ENCODE measurements around the gene SHROOM2. TPM values are rescaled to one million over a fixed set of nuclear protein-coding genes. Genes with fewer than 3 reads are reported as not detected.
"Not testable (repeated sequence)": the region's sequence is repeated elsewhere in the genome, so short reads cannot be mapped to it uniquely, and the experiment has no call there.

The SHROOM2 gene
- total RNA-seq, 1 donor from 2014 or later, result not detected

DNA sequence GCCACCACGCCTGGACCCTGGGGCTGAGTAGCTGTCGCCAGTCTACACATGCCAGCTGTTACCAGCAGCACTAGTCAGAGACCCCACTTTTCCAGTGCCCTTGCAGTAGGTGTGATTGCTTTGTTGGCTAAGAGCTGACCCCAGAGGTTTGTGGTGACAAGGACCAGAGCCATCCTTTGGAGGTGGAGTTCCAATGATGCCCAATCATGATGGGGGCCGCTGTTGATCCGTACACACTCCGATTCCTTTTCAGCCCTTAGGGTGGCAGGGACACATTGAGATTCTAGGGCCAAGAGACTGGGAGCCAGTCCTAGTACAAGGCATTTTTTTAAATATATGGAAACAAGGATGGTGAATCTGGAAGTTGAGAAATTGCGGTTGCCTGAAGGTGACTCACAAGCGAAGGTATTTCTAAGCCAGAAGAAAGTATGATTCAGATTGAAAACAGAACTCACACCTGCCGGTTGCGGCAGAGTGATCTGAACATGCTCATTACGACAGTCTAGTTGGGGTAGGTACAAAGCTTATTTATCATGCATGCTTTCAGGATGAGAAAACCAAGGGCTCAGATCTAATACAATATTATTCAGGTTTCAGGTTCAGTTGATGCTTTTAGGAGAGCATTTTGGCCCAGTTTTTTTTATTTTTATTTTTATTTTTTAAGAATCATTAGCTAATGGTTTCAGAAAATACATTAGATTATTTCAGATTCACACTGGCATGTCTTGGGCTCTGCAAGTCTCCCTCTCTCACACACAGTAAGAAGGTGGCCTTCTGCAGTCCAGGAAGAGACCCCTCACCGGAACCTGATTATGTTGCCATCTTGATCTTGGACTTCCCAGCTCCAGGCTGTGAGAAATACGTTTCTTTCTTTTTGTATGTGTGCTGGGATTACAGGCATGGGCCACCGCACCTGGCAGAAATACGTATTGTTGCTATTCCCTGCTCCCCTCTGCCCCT is 43.4 kb downstream of the SHROOM2 start:
- intact Hi-C loops (cut with micrococcal nuclease), result no loop called here

DNA sequence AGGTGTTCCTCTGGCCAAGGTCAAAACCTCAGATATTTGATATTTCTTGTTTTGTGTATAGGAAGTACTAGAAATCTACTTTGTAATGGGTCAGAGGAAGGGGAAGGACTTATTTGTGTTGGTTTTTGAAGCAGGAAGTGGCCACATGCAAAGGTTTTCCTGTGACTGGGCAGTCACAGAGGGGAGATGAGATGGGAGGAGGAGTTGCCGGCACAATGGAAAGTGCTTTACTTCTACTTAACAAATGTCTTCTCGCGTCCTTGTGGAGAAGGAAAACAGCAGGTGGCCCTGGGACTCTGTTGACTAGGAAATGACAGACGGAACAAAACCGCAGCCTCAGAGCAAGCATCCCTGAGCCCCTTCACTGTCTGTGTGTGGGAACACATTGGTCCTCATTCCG is 46.6 kb downstream of the SHROOM2 start:
- intact Hi-C loops (cut with micrococcal nuclease), result no loop called here

DNA sequence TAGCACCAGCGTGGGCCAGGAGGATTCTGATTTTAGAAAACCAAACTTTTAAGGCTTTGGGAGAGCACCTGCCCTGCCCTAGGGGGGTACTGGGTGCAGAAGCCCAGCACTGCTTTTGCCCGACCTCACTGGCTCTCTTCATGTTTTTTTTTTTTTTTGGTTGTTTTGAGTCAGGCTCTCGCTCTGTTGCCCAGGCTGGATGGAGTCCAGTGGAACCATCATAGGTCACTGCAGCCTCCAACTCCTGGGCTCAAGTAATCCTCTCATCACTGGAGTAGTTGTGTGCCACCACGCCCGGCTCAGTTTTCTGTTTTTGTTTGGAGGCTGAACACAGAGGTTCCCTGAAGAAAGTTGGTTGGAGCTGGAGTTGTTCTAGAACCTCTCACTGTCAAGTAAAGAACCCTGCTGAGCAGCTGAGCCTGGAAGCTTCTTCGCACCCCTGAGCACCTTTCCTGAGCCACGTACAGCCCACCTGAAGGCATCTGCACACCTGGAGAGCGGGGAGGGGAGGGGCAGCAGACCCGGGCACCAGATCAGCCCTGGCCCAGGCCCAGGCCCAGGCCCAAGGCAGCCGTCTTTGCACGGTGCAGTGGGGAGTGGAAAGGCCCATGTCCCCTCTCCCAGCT is 49.5 kb downstream of the SHROOM2 start:
- intact Hi-C loops (cut with micrococcal nuclease), result no loop called here

DNA sequence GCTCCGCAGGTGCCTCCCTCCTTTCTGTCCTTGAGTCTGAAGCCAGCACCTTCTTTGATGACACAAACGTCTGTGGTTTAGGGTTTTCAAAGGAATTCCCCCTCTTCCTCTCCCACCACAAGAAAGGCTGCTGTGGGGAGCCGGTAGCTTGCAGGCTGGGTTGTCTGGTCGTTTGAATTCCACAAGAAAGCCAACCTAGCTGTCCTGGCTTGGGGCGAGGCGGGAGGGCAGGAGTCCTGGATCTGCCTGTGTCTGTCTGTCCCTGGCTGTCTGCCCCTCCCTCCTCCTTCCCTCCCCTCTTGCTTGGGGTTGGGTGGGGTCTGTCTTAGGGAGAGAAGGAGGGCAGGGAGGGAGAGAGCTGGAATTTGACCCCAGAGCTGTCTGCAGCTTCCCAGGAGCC is 56.3 kb downstream of the SHROOM2 start:
- intact Hi-C loops (cut with micrococcal nuclease), result no loop called here

DNA sequence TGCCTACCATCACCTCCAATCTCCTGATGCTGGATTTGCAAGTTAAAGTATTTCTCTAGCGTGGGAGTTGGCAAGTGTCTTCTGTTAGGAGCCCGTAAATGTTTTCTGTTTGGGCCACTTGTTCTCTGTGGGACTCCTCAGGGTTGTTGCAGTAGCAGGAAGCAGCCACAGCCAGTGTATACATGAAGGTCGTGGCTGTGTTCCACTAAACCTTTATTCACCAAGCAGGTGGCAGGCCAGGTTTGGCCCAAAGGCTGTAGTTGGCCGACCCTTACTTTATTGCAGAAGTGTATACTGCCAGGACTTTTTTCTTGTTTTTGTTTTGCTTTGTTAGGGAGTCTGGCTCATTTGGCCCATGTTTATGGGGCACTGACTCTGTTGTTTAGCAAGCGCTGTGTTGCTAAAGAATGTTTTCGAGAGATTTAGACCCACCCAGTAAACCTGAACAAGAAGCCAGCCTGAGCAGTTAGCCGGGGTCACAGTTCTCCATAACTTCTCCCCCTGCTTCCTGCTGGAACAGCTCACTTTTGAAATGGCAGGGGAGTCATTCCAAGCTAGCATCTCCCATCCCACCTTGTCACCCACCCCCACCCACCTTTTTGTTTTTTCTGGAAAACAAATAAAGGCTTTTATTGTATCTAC is 58.8 kb downstream of the SHROOM2 start:
- intact Hi-C loops (cut with micrococcal nuclease), result no loop called here

DNA sequence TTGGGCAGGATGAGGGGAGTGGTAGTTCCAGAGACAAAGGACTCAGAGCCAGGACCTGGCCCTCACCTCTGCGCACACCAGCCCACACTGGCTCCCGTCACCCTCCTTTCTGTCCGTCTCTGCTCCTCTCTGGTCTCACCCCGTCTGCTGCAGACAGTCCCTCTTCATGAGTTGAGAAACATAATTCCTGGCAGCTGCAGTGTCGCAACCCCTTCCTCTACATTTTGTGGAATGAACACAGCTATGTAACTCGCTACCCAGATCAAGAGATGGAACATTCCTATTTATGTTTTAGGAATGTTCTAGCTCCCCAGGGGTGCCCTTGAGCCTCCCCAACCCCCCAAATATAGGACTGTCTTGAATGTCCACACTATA is 59.3 kb downstream of the SHROOM2 start:
- intact Hi-C loops (cut with micrococcal nuclease), result no loop called here

DNA sequence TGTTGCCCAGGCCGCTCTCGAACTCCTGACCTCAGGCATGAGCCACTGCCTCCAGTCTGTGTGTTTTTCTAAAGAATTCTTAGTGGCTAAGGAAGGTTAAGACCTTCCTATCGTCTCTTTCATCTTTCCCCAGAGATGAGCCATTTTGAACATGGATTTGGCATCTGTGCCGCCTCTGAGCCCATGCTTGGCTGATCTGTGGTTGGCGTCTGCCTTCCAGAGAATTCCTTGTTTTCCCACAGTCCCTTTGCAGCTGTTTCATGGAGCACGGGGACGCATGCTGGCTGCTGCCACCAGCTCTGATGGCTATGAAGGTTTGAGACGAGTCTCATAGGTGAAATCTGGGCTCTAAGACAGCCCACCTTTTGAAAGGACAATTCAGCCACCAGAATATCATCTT is 60.4 kb downstream of the SHROOM2 start:
- intact Hi-C loops (cut with micrococcal nuclease), result no loop called here

DNA sequence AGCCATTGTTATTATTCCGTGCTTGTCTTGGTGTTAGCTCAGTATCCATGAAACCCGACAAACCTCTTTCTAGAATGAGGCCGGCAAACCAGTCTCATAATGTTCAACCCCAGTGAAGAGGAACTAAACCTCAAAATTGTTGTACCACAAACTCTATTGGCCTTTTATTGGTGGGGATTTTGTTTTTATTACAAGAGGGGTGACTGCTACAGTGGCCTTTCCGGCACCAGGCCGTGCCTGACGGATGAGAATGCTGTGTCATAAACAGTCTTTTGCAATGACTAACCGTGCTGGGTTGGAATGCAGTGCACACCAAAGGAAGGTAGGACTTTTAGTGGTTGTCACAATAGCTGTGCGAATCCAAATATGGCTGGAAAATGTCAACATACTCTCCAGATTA is 60.8 kb downstream of the SHROOM2 start:
- intact Hi-C loops (cut with micrococcal nuclease), result no loop called here

DNA sequence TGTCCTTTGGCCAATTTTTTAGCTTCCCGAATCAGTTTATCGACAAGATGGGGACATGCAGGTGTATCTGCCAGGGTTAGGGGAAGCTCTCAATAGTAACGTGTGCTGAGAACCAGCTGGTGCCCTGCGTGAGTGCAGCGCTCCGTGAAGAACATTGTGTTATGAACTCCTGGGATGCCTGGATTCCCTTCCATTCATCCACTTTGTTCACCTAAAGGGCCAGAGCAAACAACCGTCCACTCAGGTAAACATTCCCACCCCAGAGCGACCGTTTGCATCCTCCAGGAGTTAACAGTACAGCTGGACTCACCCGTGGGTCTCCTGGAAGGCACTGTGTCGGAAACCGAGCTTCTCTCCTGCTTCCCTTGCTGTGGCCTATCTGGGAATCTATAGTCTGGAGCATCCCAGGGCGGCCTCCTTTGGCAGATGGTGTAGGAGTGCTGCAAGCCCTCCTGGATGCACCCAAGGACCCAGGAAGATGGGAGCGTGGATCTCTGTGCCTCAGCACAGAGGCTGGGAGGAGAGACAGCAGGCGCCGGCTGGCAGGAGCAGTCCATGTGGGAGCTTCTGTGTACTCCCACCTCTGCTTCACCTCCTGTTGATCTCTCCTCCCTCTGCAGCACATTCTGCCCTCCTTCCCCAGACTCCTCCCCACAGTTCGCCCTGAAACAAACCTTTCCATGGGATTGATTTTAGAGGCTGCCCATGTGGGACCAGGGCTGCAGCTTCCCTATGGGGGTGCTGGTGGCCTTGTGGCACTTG is 62.7 kb downstream of the SHROOM2 start:
- intact Hi-C loops (cut with micrococcal nuclease), result no loop called here

DNA sequence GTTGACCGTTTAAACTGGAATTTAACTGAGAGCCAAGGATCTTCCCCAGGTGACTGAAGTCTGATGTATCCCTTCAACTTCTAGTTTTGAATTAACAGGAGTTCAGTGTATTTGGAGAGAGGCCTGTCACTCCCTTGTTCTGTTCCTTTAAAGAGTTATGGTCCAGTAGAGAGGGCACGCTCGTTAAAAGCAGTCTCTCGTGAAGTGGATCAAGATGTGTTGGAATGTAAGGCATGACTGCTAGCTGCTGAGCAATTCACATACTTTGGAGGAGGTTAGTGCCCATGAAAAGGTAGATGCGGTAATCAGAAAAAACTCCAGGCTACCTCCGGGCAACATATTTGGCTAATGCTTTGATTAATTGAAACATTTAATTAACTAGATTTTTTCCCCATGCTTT is 65.7 kb downstream of the SHROOM2 start:
- intact Hi-C loops (cut with micrococcal nuclease), result no loop called here

DNA sequence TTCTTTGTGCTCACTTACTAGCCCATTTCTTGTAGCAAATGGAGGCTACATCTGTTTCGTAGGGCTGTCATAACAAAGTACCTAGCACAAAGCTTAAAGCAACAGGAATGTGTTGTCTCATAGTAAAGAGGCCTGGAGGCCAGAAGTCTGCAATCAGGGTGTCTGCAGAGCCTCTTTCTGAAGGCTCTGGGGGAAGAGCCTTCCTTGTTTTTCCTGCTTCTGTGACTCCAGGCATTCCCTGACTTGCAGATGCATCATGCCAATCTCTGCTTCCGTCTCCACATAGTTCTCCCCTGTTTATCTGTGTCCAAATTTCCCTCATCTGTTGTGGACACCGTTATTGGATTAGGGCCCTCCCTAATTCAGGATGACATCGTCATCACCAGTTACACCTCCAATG is 67.1 kb downstream of the SHROOM2 start:
- intact Hi-C loops (cut with micrococcal nuclease), result no loop called here

DNA sequence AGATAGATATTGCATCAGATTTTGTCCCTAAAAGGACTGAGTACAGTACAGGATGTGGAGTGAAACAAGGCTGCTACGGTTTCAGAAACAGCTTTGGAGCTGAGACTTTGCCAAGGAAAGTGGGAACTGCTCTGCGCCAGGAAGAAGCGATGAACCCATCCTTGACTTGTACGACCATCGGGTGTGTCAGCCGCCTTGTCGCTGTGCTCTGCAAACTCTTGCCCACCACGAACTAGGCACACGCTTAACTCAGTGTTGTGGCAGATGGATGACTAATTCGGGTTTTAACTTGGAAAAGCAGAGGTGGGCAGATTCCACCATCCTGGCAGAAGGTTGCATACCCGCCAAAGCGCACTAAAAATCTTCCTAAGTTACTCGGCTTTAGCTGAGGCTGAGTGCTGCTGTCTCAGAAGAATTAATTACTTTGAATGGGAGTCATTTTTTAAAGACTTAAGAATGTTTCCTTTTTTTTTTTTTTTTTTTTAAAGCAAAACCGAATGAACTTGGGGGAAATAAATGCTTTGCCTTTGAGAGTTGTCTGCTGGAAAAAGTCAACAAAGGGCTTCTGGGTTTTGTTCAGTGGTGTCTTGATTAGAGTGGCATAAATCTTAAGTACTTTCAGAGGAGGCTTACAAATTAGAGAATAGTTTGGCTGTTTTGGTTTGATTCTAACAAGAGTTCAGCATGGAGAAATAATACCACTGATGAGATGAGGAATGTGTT is 69.5 kb downstream of the SHROOM2 start:
- intact Hi-C loops (cut with micrococcal nuclease), result no loop called here

DNA sequence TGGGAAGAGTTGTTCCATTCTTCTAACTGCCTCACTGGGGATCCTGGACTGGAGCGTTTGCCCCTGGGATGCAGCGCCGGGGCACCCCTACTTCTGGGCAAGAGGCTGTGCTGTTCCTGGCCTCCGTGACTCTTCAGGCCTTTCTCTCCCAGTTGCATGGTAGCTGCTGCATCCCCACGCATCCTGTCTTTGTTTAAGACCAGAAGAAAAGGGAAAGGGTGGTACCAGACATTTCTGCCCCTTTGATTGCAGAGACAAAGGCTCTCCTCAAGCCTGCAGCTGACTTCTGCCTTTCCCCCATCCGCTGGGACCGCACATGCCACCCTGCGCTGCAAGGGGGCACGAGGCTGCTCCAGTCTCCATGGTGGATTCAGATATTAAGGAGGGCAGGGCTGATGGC is 70.4 kb downstream of the SHROOM2 start:
- intact Hi-C loops (cut with micrococcal nuclease), result no loop called here

DNA sequence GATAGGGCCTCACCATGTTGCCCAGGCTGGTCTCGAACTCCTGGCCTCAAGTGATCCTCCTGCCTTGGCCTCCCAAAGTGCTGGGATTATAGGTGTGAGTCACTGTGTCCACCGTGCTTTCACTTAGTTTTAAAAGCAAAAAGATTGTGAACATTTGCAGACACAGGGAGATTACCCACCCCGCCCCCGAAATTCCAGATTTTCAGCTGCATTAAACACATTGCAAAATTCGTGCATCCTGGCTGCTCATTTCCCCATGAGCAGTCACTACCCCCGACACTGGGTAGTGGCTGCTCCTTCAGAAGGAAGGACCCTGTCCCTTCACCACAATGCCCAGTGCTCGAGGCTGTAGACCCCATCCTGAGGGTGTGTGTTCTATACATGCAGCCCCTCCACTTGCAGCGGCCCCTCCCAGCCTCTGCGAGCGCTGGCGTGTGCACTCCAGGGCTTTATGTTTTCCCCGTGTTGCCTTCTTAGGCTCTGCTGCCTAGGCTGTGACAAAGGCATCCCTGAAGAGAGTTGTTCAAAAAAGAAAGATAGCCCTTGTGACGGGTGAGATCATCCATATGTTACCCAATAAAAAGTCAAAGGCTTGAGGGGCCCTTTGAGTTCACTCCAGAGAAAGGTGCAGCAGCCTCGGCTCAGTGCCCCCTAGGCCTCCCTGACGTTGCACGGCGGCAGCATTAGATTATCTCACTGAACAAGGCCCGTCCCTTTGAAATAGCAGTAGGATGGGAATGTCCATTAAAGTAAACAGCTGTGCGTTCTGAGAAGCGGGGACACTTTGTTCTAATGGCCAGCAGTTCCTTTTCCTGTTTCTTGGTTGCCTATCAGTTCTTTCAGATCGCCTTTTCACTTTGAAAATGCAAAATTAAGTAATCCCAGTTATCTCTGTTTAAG is 71.6 kb downstream of the SHROOM2 start:
- intact Hi-C loops (cut with micrococcal nuclease), result no loop called here

DNA sequence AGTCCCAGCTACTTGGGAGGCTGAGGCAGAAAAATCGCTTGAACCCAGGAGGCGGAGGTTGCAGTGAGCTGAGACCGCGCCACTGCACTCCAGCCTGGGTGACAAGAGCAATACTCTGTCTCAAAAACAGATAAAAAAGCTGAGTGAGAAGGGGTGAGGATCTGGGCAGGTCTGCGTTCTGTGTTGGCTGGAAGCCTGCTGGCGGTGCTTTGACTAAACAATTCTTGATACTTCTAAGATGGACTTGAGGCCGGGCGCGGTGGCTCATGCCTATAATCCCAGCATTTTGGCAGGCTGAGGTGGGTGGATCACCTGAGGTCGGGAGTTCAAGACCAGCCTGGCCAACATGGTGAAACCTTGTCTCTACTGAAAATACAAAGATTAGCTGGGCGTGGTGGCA is 72.5 kb downstream of the SHROOM2 start:
- intact Hi-C loops (cut with micrococcal nuclease), result not testable (repeated sequence)

DNA sequence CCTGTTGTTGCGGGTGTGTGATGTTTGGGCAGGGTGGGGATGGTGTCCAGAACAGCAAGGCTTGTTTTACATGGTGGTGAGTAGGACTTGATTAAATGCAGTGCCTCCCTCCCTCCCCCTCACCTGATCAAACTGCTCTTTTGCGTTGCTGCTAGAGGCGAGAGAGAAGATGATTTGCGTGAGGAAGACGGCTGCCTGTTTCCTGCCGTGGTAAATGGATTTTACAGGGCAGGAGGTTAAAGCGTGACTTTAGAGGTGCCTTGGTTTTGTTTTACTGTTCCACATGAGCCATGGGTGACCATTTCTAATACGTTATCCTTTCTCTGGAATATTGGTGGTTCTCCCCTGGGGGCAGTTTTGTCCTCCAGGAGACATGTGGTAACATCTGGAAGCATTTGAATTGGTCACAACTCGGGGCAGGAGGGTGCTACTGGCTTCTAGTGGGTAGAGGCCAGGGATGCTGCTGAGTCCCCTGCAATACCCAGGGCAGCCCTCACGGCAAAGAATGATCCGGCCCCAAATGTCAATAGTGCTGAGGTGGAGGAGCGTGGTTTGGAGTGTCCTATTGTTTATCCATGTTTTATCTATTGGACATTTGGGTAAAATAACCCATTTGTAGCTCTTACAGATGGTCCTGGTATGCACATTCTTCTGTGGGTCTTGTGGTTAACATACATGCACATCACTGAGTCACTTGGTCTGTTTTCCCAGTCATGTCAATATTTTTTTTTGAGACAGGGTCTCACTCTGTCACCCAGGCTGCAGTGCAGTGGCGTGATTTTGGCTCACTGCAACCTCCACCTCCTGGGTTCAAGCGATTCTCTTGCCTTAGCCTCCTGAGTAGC is 73.7 kb downstream of the SHROOM2 start:
- intact Hi-C loops (cut with micrococcal nuclease), result no loop called here

DNA sequence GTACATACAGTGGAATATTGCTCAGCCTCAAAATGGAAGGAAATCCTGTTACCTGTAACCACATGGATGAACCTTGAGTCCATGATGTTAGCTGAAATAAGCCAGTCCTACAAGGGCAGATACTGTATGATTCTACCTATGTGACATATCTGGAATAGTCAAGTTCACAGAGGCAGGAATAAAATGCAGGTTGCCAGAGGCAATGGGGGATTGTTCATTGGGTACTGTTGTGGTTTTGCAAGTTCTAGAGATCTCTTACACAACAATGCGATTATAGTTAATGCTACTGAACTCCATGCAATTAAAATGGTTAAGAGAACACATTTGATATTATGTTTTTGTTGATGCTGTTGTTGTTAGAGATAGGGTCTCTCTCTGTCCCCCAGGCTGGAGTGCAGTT is 74.6 kb downstream of the SHROOM2 start:
- intact Hi-C loops (cut with micrococcal nuclease), result no loop called here

DNA sequence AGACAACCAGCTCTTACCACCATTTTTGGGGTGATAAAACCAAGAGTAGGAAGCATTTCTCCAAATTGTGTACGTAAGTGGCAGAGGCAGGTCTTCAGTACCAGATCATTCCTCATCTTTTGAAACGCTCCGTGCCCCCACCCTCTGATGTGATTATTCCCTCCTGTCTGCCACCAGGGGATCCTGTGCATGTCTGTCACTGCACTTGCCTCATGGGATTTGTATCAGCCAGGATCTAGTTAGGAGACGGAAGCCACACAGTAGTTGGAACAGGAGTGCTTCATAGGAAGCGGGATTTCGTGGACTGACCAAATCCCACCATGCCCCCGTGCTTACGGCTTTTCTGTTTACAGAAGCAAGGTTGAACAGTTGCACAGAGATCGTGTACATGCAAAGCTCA is 75.5 kb downstream of the SHROOM2 start:
- intact Hi-C loops (cut with micrococcal nuclease), result no loop called here

DNA sequence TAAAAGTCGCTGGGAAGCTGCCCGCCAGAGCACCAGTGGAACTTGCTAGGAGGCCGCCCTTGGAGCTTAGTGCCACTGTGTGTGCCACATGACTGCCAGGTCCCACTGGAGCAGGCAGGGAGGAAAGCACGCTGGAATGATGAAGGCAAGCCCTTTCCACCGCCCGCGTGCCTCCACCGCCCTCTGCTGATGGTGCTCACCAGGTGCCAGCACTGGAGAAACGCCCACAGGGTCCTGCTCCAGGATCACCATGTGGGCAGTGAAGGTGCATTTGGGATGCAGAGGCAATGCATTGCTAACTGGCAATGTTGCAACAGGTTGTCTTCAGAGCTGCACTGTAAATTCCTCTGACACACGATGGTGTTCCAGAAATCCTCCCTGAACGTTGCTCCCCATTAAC is 76.3 kb downstream of the SHROOM2 start:
- intact Hi-C loops (cut with micrococcal nuclease), result no loop called here
